GM23248 (cell line): ENCODE measurements around the gene AAK1. TPM values are rescaled to one million over a fixed set of nuclear protein-coding genes. Genes with fewer than 3 reads are reported as not detected.

ENCODE experiments used
- DNase-seq: peaks from one replicate; pipeline ENCODE4 v3.0.0-alpha.2; 2015
- H2AFZ ChIP-seq: fragments of 200-600 bp; sonication (generic); 2 replicates; pipeline ENCODE4 v1.6.1; 2016; ENCODE audit warnings: antibody characterized with exemption
- H3F3A ChIP-seq: fragments of 200-600 bp; sonication (generic); 2 replicates; pipeline ENCODE4 v1.6.1; 2016; ENCODE audit warnings: mild to moderate bottlenecking, antibody characterized with exemption, mixed run types; ENCODE audit not compliant: insufficient read depth
- H3K27ac ChIP-seq: fragments of 200-600 bp; sonication (generic); 2 replicates; pipeline ENCODE4 v1.5.1; 2016; ENCODE audit warnings: mild to moderate bottlenecking
- H3K27me3 ChIP-seq: fragments of 200-600 bp; sonication (generic); replicated peaks from 2 replicates; pipeline ENCODE4 v1.6.1; 2016; ENCODE audit warnings: mild to moderate bottlenecking; ENCODE audit not compliant: insufficient read depth
- H3K36me3 ChIP-seq: fragments of 200-600 bp; sonication (generic); 2 replicates; pipeline ENCODE4 v1.6.1; 2016; ENCODE audit warnings: low read depth, mild to moderate bottlenecking
- H3K4me1 ChIP-seq: fragments of 200-600 bp; sonication (generic); 2 replicates; pipeline ENCODE4 v1.6.1; 2016; ENCODE audit warnings: mild to moderate bottlenecking; ENCODE audit not compliant: insufficient read depth
- H3K4me2 ChIP-seq: fragments of 200-600 bp; sonication (generic); one replicate; pipeline ENCODE4 v1.6.1; 2016; ENCODE audit warnings: mild to moderate bottlenecking; ENCODE audit not compliant: unreplicated experiment
- H3K4me3 ChIP-seq: fragments of 200-600 bp; sonication (generic); 2 replicates; pipeline ENCODE4 v1.5.1; 2016; ENCODE audit warnings: mild to moderate bottlenecking
- H3K79me2 ChIP-seq: fragments of 200-600 bp; sonication (generic); 2 replicates; pipeline ENCODE4 v1.6.1; 2016; ENCODE audit warnings: mild to moderate bottlenecking; ENCODE audit not compliant: insufficient read depth
- H3K9ac ChIP-seq: fragments of 200-600 bp; sonication (generic); 2 replicates; pipeline ENCODE4 v1.6.1; 2016; ENCODE audit warnings: mild to moderate bottlenecking
- H3K9me2 ChIP-seq: fragments of 200-600 bp; sonication (generic); 2 replicates; pipeline ENCODE4 v1.6.1; 2016; ENCODE audit warnings: mixed run types, mild to moderate bottlenecking, moderate library complexity; ENCODE audit not compliant: insufficient read depth
- H3K9me3 ChIP-seq: fragments of 200-600 bp; sonication (generic); one replicate; pipeline ENCODE4 v1.6.1; 2017; ENCODE audit warnings: low read depth
- H4K20me1 ChIP-seq: fragments of 200-600 bp; sonication (generic); 2 replicates; pipeline ENCODE4 v1.6.0; 2016; ENCODE audit not compliant: insufficient read depth
- EZH2 ChIP-seq: fragments of 200-600 bp; sonication (generic); IDR thresholded peaks from 2 replicates; pipeline ENCODE4 v1.6.1; 2018; ENCODE audit warnings: antibody characterized with exemption, mild to moderate bottlenecking; ENCODE audit not compliant: insufficient read depth, poor library complexity, severe bottlenecking
- EZH2phosphoT487 ChIP-seq: fragments of 200-600 bp; sonication (generic); IDR thresholded peaks from 2 replicates; pipeline ENCODE4 v1.6.1; 2018; ENCODE audit warnings: antibody characterized with exemption, moderate library complexity, mild to moderate bottlenecking, low read depth; ENCODE audit not compliant: insufficient read depth
- WGBS, 2 experiments: methylation state at CpG; one replicate each; pipeline ENCODE4 v1.1.6; 2015 to 2017; ENCODE audit warnings: low lambda C conversion rate in 2 of 2, low coverage in 1 of 2; ENCODE audit errors: missing lambda C conversion rate in 2 of 2; 5-methylcytosine and 5-hydroxymethylcytosine counted together
- in situ Hi-C: fragments of 300-500 bp; cut with MboI; formaldehyde crosslinking; loops from 2 replicates; pipeline ENCODE4 v1.15.0; 2020
- polyA plus RNA-seq: library from polyadenylated mRNA; unstranded; fragments of >200 nt; fragmentation: Nextera tagmentation; extraction: Ambion mirVana; gene quantifications from 2 replicates; pipeline ENCODE4 v1.2.1, GENCODE V29; 2016
- total RNA-seq: library from RNA; depleted of rRNA; stranded (reverse); fragments of >200 nt; shearing (Covaris generic); gene quantifications from 2 replicates; pipeline ENCODE4 v1.2.3, GENCODE V29; 2014

Gene AAK1
- total and polyA plus RNA-seq, 2 experiments from 2014 or later, result 41.2 to 50.7 TPM

GRCh38 chr2:69601179-69601612, 42.3 kb downstream of the AAK1 start:
- Histone ChIP-seq H3K4me2 (peak overlapping the region; percentile 35), H3K27me3 (no peaks in the 10 kb centered on the region), H2AFZ (no peak overlapping the region), H3K9me3 (no peaks in the 10 kb centered on the region), H3K36me3 (no peaks in the 10 kb centered on the region), H3K4me3 (no peak overlapping the region), H3K27ac (peak overlapping the region; percentile 48), H3K9me2 (no peaks in the 10 kb centered on the region), H3K79me2 (peaks cover 100% of the 10 kb centered on the region), H4K20me1 (peaks cover 21% of the 10 kb centered on the region), H3K4me1 (peaks cover 27% of the 10 kb centered on the region), H3K9ac (no peak overlapping the region), H3F3A (peaks cover 36% of the 10 kb centered on the region)
- no peak for TF ChIP-seq EZH2
- TF ChIP-seq EZH2phosphoT487, result no peak
- 19 to 33% methylated on average over 2 of the region's 2 CpGs for WGBS, 2 experiments
- in situ Hi-C loops, result no loop called here
- DNase-seq, result peak; percentile 87

- peak overlapping the region; percentile 48 for H3K27ac ChIP-seq
Measured at GRCh38 chr2:69600425-69600824, 43.1 kb downstream of the AAK1 start.

GRCh38 chr2:69597843-69598610, 45.5 kb downstream of the AAK1 start:
- H3K4me2 ChIP-seq, result no peak overlapping the region
- no peak overlapping the region for H2AFZ ChIP-seq
- 77 to 85% methylated on average over 5 of the region's 5 CpGs for WGBS, 2 experiments
- no peak overlapping the region for H3K9ac ChIP-seq
- H3F3A ChIP-seq, result peaks cover 32% of the 10 kb centered on the region
- no peak overlapping the region for H3K4me3 ChIP-seq
- H3K4me1 ChIP-seq, result peaks cover 22% of the 10 kb centered on the region
- no peak for TF ChIP-seq EZH2
- no peak for TF ChIP-seq EZH2phosphoT487
- DNase-seq, result no peak
- peaks cover 100% of the 10 kb centered on the region for H3K79me2 ChIP-seq
- no peaks in the 10 kb centered on the region for H3K9me2 ChIP-seq
- peaks cover 19% of the 10 kb centered on the region; the same call in 1 of the 2 replicates for H4K20me1 ChIP-seq
- H3K9me3 ChIP-seq, result no peaks in the 10 kb centered on the region
- H3K27me3 ChIP-seq, result no peaks in the 10 kb centered on the region
- in situ Hi-C loops, result no loop called here
- H3K27ac ChIP-seq, result no peak overlapping the region
- H3K36me3 ChIP-seq, result no peaks in the 10 kb centered on the region

More at GRCh38 chr2:69600425-69600824, 43.1 kb downstream of the AAK1 start:
- peaks cover 100% of the 10 kb centered on the region for H3K79me2 ChIP-seq
- no peak overlapping the region for H3K9ac ChIP-seq
- in situ Hi-C loops, result no loop called here
- no peaks in the 10 kb centered on the region for H3K27me3 ChIP-seq
- H4K20me1 ChIP-seq, result peaks cover 19% of the 10 kb centered on the region; the same call in 1 of the 2 replicates
- H2AFZ ChIP-seq, result no peak overlapping the region
- H3F3A ChIP-seq, result peaks cover 36% of the 10 kb centered on the region
- no peak for TF ChIP-seq EZH2phosphoT487
- TF ChIP-seq EZH2, result no peak
- no peak for DNase-seq
- no peaks in the 10 kb centered on the region for H3K36me3 ChIP-seq
- H3K9me2 ChIP-seq, result no peaks in the 10 kb centered on the region
- H3K9me3 ChIP-seq, result no peaks in the 10 kb centered on the region
- 98 to 99% methylated on average over 4 of the region's 4 CpGs for WGBS, 2 experiments
- peaks cover 27% of the 10 kb centered on the region for H3K4me1 ChIP-seq
- H3K4me3 ChIP-seq, result no peak overlapping the region
- peak overlapping the region; percentile 26 for H3K4me2 ChIP-seq

GRCh38 chr2:69597105-69597504, 46.4 kb downstream of the AAK1 start:
- peaks cover 26% of the 10 kb centered on the region for H3F3A ChIP-seq
- TF ChIP-seq EZH2 (no peak), EZH2phosphoT487 (no peak)
- WGBS, 2 experiments, result 97 to 99% methylated on average over 5 of the region's 5 CpGs
- H3K79me2 ChIP-seq, result peaks cover 100% of the 10 kb centered on the region
- peaks cover 19% of the 10 kb centered on the region; the same call in 1 of the 2 replicates for H4K20me1 ChIP-seq
- no peak for DNase-seq
- H3K9ac ChIP-seq, result no peak overlapping the region
- no peaks in the 10 kb centered on the region for H3K36me3 ChIP-seq
- H3K9me2 ChIP-seq, result no peaks in the 10 kb centered on the region
- in situ Hi-C loops, result no loop called here
- no peak overlapping the region for H3K27ac ChIP-seq
- H3K27me3 ChIP-seq, result no peaks in the 10 kb centered on the region
- no peak overlapping the region for H3K4me3 ChIP-seq
- no peak overlapping the region for H3K4me2 ChIP-seq
- peaks cover 18% of the 10 kb centered on the region for H3K4me1 ChIP-seq
- no peaks in the 10 kb centered on the region for H3K9me3 ChIP-seq
- H2AFZ ChIP-seq, result no peak overlapping the region
